WTC11 (cell line): ENCODE data around the gene TBC1D24. TPM values are rescaled to one million over a fixed set of nuclear protein-coding genes. Genes with fewer than 3 reads are reported as not detected.

Source experiments
- ATAC-seq: fragments of 200-7000 bp; cut with Tn5 transposase; 2 replicates; pipeline ENCODE4 v1.10.0; 2021; ENCODE audit warnings: mild to moderate bottlenecking, moderate library complexity
- CTCF ChIA-PET: fragments of 300-600 bp; sonication (Branson Sonifier 250); formaldehyde crosslinking; loops from one replicate; lab custom pipeline; 2021; ENCODE audit warnings: antibody characterized with exemption; lab: Charles Lee
- POLR2A ChIA-PET: fragments of 350-600 bp; sonication (Branson Sonifier 250); formaldehyde crosslinking; loops from one replicate; lab custom pipeline; 2021; ENCODE audit warnings: antibody characterized with exemption; lab: Charles Lee
- DNase-seq: peaks from one replicate; pipeline ENCODE4 v3.0.0; 2021; ENCODE audit warnings: low spot score
- H3K27ac Mint-ChIP-seq: 2 replicates; pipeline ENCODE4 v1.8.0; 2021; ENCODE audit warnings: mixed read lengths
- H3K27me3 Mint-ChIP-seq: 2 replicates; pipeline ENCODE4 v1.8.0; 2021; ENCODE audit warnings: low read depth, mild to moderate bottlenecking, moderate library complexity, mixed read lengths
- H3K36me3 Mint-ChIP-seq: 2 replicates; pipeline ENCODE4 v1.8.0; 2021; ENCODE audit warnings: mixed read lengths
- H3K4me1 Mint-ChIP-seq: 2 replicates; pipeline ENCODE4 v1.8.0; 2022; ENCODE audit warnings: mixed read lengths
- H3K4me3 Mint-ChIP-seq: 2 replicates; pipeline ENCODE4 v1.8.0; 2021; ENCODE audit warnings: mild to moderate bottlenecking, moderate library complexity, mixed read lengths
- H3K9me3 Mint-ChIP-seq: 2 replicates; pipeline ENCODE4 v1.8.0; 2021; ENCODE audit warnings: mixed read lengths
- EMX1 ChIP-seq: fragments of 250-450 bp; sonication (Bioruptor Pico); IDR thresholded peaks from 2 replicates; pipeline ENCODE4 v1.8.0; 2021; ENCODE audit warnings: mild to moderate bottlenecking
- FOXJ3 ChIP-seq: sonication (generic); formaldehyde crosslinking; IDR thresholded peaks from 2 replicates; pipeline ENCODE4 v1.9.0; 2021; ENCODE audit warnings: missing genetic modification reagents, mild to moderate bottlenecking, borderline replicate concordance
- FOXP1 ChIP-seq: sonication (generic); formaldehyde crosslinking; IDR thresholded peaks from 2 replicates; pipeline ENCODE4 v1.8.0; 2022; ENCODE audit warnings: missing genetic modification reagents, mild to moderate bottlenecking, moderate library complexity, borderline replicate concordance
- SMAD3 ChIP-seq: sonication (generic); formaldehyde crosslinking; IDR thresholded peaks from 2 replicates; pipeline ENCODE4 v1.8.0; 2022; ENCODE audit warnings: missing genetic modification reagents, mild to moderate bottlenecking, borderline replicate concordance
- USF1 ChIP-seq: sonication (generic); formaldehyde crosslinking; IDR thresholded peaks from 2 replicates; pipeline ENCODE4 v1.8.0; 2022; ENCODE audit warnings: mild to moderate bottlenecking, missing genetic modification reagents
- ZNF219 ChIP-seq: sonication (generic); formaldehyde crosslinking; IDR thresholded peaks from 2 replicates; pipeline ENCODE4 v1.8.0; 2023; ENCODE audit warnings: missing genetic modification reagents, mild to moderate bottlenecking, borderline replicate concordance
- ZNF281 ChIP-seq: sonication (generic); formaldehyde crosslinking; IDR thresholded peaks from 2 replicates; pipeline ENCODE4 v1.8.0; 2023; ENCODE audit warnings: mild to moderate bottlenecking, missing genetic modification reagents
- total RNA-seq: library from RNA; stranded (reverse); gene quantifications from 3 replicates; pipeline ENCODE4 v1.2.3, GENCODE V29; 2021
- TF ChIP-seq, protein P1 (sequence below): fragments of 200-600 bp; IDR thresholded peaks from 2 replicates; pipeline ENCODE4 v1.8.0; 2022; ENCODE audit warnings: antibody characterized with exemption
- TF ChIP-seq, protein P2 (sequence below): sonication (generic); formaldehyde crosslinking; IDR thresholded peaks from 2 replicates; pipeline ENCODE4 v1.8.1; 2022; ENCODE audit warnings: missing genetic modification reagents, borderline replicate concordance
- TF ChIP-seq, protein P3 (sequence below): fragments of 250-450 bp; sonication (Bioruptor Pico); IDR thresholded peaks from 2 replicates; pipeline ENCODE4 v1.9.0; 2021; ENCODE audit warnings: mild to moderate bottlenecking
- TF ChIP-seq, protein P4 (sequence below): sonication (generic); formaldehyde crosslinking; IDR thresholded peaks from 2 replicates; pipeline ENCODE4 v1.8.0; 2022; ENCODE audit warnings: mild to moderate bottlenecking, missing genetic modification reagents
- TF ChIP-seq, protein P5 (sequence below): fragments of 250-450 bp; sonication (Bioruptor Pico); IDR thresholded peaks from 2 replicates; pipeline ENCODE4 v1.8.0; 2021; ENCODE audit warnings: mild to moderate bottlenecking

The TBC1D24 gene
- total RNA-seq, 1 experiment from 2014 or later, result 21.0 TPM

- TF ChIP-seq, protein P1, sequence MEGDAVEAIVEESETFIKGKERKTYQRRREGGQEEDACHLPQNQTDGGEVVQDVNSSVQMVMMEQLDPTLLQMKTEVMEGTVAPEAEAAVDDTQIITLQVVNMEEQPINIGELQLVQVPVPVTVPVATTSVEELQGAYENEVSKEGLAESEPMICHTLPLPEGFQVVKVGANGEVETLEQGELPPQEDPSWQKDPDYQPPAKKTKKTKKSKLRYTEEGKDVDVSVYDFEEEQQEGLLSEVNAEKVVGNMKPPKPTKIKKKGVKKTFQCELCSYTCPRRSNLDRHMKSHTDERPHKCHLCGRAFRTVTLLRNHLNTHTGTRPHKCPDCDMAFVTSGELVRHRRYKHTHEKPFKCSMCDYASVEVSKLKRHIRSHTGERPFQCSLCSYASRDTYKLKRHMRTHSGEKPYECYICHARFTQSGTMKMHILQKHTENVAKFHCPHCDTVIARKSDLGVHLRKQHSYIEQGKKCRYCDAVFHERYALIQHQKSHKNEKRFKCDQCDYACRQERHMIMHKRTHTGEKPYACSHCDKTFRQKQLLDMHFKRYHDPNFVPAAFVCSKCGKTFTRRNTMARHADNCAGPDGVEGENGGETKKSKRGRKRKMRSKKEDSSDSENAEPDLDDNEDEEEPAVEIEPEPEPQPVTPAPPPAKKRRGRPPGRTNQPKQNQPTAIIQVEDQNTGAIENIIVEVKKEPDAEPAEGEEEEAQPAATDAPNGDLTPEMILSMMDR, result no peak
- TF ChIP-seq, protein P2, sequence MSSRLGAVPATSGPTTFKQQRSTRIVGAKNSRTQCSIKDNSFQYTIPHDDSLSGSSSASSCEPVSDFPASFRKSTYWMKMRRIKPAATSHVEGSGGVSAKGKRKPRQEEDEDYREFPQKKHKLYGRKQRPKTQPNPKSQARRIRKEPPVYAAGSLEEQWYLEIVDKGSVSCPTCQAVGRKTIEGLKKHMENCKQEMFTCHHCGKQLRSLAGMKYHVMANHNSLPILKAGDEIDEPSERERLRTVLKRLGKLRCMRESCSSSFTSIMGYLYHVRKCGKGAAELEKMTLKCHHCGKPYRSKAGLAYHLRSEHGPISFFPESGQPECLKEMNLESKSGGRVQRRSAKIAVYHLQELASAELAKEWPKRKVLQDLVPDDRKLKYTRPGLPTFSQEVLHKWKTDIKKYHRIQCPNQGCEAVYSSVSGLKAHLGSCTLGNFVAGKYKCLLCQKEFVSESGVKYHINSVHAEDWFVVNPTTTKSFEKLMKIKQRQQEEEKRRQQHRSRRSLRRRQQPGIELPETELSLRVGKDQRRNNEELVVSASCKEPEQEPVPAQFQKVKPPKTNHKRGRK (CRISPR knock-in tag), result no peak
- TF ChIP-seq, protein P3, sequence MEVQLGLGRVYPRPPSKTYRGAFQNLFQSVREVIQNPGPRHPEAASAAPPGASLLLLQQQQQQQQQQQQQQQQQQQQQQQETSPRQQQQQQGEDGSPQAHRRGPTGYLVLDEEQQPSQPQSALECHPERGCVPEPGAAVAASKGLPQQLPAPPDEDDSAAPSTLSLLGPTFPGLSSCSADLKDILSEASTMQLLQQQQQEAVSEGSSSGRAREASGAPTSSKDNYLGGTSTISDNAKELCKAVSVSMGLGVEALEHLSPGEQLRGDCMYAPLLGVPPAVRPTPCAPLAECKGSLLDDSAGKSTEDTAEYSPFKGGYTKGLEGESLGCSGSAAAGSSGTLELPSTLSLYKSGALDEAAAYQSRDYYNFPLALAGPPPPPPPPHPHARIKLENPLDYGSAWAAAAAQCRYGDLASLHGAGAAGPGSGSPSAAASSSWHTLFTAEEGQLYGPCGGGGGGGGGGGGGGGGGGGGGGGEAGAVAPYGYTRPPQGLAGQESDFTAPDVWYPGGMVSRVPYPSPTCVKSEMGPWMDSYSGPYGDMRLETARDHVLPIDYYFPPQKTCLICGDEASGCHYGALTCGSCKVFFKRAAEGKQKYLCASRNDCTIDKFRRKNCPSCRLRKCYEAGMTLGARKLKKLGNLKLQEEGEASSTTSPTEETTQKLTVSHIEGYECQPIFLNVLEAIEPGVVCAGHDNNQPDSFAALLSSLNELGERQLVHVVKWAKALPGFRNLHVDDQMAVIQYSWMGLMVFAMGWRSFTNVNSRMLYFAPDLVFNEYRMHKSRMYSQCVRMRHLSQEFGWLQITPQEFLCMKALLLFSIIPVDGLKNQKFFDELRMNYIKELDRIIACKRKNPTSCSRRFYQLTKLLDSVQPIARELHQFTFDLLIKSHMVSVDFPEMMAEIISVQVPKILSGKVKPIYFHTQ (CRISPR knock-in tag), result no peak
- TF ChIP-seq FOXJ3 (CRISPR knock-in tag) (no peak), ZNF219 (no peak; the same call in 1 of the 2 replicates), SMAD3 (CRISPR knock-in tag) (no peak), USF1 (no peak; the same call in 1 of the 2 replicates), EMX1 (CRISPR knock-in tag) (no peak), FOXP1 (CRISPR knock-in tag) (peak; percentile 70; the same call in 1 of the 2 replicates)
- TF ChIP-seq, protein P4, sequence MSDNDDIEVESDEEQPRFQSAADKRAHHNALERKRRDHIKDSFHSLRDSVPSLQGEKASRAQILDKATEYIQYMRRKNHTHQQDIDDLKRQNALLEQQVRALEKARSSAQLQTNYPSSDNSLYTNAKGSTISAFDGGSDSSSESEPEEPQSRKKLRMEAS, result peak; percentile 83; the same call in 1 of the 2 replicates
- TF ChIP-seq, protein P5, sequence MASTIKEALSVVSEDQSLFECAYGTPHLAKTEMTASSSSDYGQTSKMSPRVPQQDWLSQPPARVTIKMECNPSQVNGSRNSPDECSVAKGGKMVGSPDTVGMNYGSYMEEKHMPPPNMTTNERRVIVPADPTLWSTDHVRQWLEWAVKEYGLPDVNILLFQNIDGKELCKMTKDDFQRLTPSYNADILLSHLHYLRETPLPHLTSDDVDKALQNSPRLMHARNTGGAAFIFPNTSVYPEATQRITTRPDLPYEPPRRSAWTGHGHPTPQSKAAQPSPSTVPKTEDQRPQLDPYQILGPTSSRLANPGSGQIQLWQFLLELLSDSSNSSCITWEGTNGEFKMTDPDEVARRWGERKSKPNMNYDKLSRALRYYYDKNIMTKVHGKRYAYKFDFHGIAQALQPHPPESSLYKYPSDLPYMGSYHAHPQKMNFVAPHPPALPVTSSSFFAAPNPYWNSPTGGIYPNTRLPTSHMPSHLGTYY, result no peak
These were observed 3.1 kb upstream of the TBC1D24 start (continued) for GRCh38 chr16:2471653-2472487.

- Mint-ChIP-seq H3K4me1 (peaks cover 20% of the 10 kb centered on the region), H3K27ac (no peak overlapping the region), H3K9me3 (no peaks in the 10 kb centered on the region), H3K27me3 (peaks cover 41% of the 10 kb centered on the region), H3K36me3 (no peaks in the 10 kb centered on the region), H3K4me3 (peak overlapping the region; percentile 62)
- POLR2A ChIA-PET, result interaction anchor here (0.6 kb wide), 1 partner anchor 12 kb away, joined by 3 read pairs; the partner anchor contains the start of gene TEDC2
- CTCF ChIA-PET, result interaction anchor here (1.5 to 5.9 kb wide), 3 partner anchors 29 to 41 kb away, joined by 4 to 57 read pairs (median 53); partner anchors contain the start of gene ATP6V0C
- DNase-seq, result no peak
- TF ChIP-seq FOXP1 (CRISPR knock-in tag) (0 out of 2 replicates have a peak, but pooled peaks have one; percentile 7), ZNF281 (CRISPR knock-in tag) (no peak)
- no peak for ATAC-seq
These were observed 2.5 kb upstream of the TBC1D24 start for GRCh38 chr16:2472488-2472864.
